Ishikawa (cell line): ENCODE results near the gene CNTNAP2.

Experiments
- CEBPB ChIP-seq: IDR thresholded peaks from 2 replicates; pipeline ENCODE4 v1.6.1; 2012
- CREB1 ChIP-seq: IDR thresholded peaks from 2 replicates; pipeline ENCODE4 v1.6.1; 2012; ENCODE audit warnings: low read depth
- EGR1 ChIP-seq: IDR thresholded peaks from 2 replicates; pipeline ENCODE4 v1.6.1; 2012
- EP300 ChIP-seq: IDR thresholded peaks from 2 replicates; pipeline ENCODE4 v1.6.1; 2012; ENCODE audit warnings: borderline replicate concordance
- FOXM1 ChIP-seq: IDR thresholded peaks from 2 replicates; pipeline ENCODE4 v1.6.1; 2012; ENCODE audit warnings: low read depth, borderline replicate concordance
- MAX ChIP-seq: IDR thresholded peaks from 2 replicates; pipeline ENCODE4 v1.6.1; 2012
- NFIC ChIP-seq: IDR thresholded peaks from 2 replicates; pipeline ENCODE4 v1.6.1; 2012
- RAD21 ChIP-seq: IDR thresholded peaks from 2 replicates; pipeline ENCODE4 v1.6.1; 2012; ENCODE audit warnings: low read depth
- REST ChIP-seq: IDR thresholded peaks from 2 replicates; pipeline ENCODE4 v1.6.1; 2012; ENCODE audit warnings: low read depth, mild to moderate bottlenecking
- TAF1 ChIP-seq: IDR thresholded peaks from 2 replicates; pipeline ENCODE4 v1.6.1; 2012; ENCODE audit warnings: low read depth, mild to moderate bottlenecking
- TCF12 ChIP-seq: IDR thresholded peaks from 2 replicates; pipeline ENCODE4 v1.6.1; 2012; ENCODE audit warnings: low read depth
- TEAD4 ChIP-seq: IDR thresholded peaks from 2 replicates; pipeline ENCODE4 v1.6.1; 2012
- USF1 ChIP-seq: IDR thresholded peaks from 2 replicates; pipeline ENCODE4 v1.6.1; 2012
- YY1 ChIP-seq: IDR thresholded peaks from 2 replicates; pipeline ENCODE4 v1.6.1; 2012; ENCODE audit warnings: low read depth
- ZBTB7A ChIP-seq: IDR thresholded peaks from 2 replicates; pipeline ENCODE4 v1.6.1; 2012; ENCODE audit warnings: low read depth

The CNTNAP2 gene

GRCh38 chr7:146993764-146994163 lies 877.2 kb downstream of the CNTNAP2 start:
- TF ChIP-seq CREB1 (no peak), FOXM1 (no peak), TEAD4 (no peak), YY1 (no peak), REST (no peak), TAF1 (no peak), ZBTB7A (no peak), TCF12 (no peak), RAD21 (no peak), NFIC (no peak), EP300 (no peak), EGR1 (no peak), MAX (no peak), CEBPB (no peak), USF1 (no peak)

GRCh38 chr7:147008530-147008929 lies 891.9 kb downstream of the CNTNAP2 start:
- TF ChIP-seq TAF1 (no peak), FOXM1 (no peak), EGR1 (no peak), ZBTB7A (no peak), RAD21 (no peak), YY1 (no peak), NFIC (no peak), EP300 (no peak)

- TF ChIP-seq YY1 (no peak), TCF12 (no peak), MAX (no peak), EP300 (no peak), TEAD4 (no peak), CEBPB (no peak)
Measured at GRCh38 chr7:147012666-147013065, 896.1 kb downstream of the CNTNAP2 start.

GRCh38 chr7:147013825-147014224 lies 897.2 kb downstream of the CNTNAP2 start:
- TF ChIP-seq USF1 (no peak), TAF1 (no peak), MAX (no peak), NFIC (no peak), YY1 (no peak), CREB1 (no peak), EGR1 (no peak), FOXM1 (no peak), CEBPB (no peak), EP300 (no peak), TEAD4 (no peak; the same call in 1 of the 2 replicates), TCF12 (no peak), REST (no peak), RAD21 (no peak), ZBTB7A (no peak)

GRCh38 chr7:147014286-147014955 lies 897.8 kb downstream of the CNTNAP2 start:
- TF ChIP-seq FOXM1 (no peak), TEAD4 (no peak)

GRCh38 chr7:147015999-147016398 lies 899.4 kb downstream of the CNTNAP2 start:
- TF ChIP-seq CREB1, result no peak
- no peak for TF ChIP-seq CEBPB
- TF ChIP-seq EP300, result no peak
